BE2C (cell line): ENCODE measurements around the gene VAV2.
A peak's percentile ranks its signal among the peaks of the same experiment; 100 is the strongest.

Source experiments
- DNase-seq: peaks from one replicate; pipeline ENCODE4 v3.0.0-alpha.2; 2020
- H3K27me3 ChIP-seq: fragments of 250-450 bp; sonication (Bioruptor Pico); 2 replicates; pipeline ENCODE4 v1.5.1; 2020; ENCODE audit warnings: mild to moderate bottlenecking
- H3K36me3 ChIP-seq: fragments of 250-450 bp; sonication (Bioruptor Pico); 2 replicates; pipeline ENCODE4 v1.5.1; 2020; ENCODE audit warnings: mild to moderate bottlenecking
- H3K4me1 ChIP-seq: fragments of 250-450 bp; sonication (Bioruptor Pico); 2 replicates; pipeline ENCODE4 v1.5.1; 2020
- H3K4me3 ChIP-seq: 2 replicates; pipeline ENCODE4 v1.5.1; 2011; ENCODE audit warnings: low read depth, low read length
- H3K9me3 ChIP-seq: fragments of 250-450 bp; sonication (Bioruptor Pico); 2 replicates; pipeline ENCODE4 v1.5.1; 2020
- CTCF ChIP-seq: IDR thresholded peaks from 2 replicates; pipeline ENCODE4 v1.5.1; 2012; ENCODE audit warnings: mild to moderate bottlenecking, low read depth, low read length

The VAV2 gene

GRCh38 chr9:134032456-134033222, 40.5 kb upstream of the VAV2 start:
- peak; percentile 8 for DNase-seq
- H3K4me1 ChIP-seq: no peaks in the 10 kb centered on the region
- peaks cover 64% of the 10 kb centered on the region for H3K36me3 ChIP-seq
- no peak for TF ChIP-seq CTCF
- no peak overlapping the region for H3K4me3 ChIP-seq
- H3K9me3 ChIP-seq: no peaks in the 10 kb centered on the region
- H3K27me3 ChIP-seq: no peaks in the 10 kb centered on the region

- no peak for TF ChIP-seq CTCF
- no peaks in the 10 kb centered on the region for H3K27me3 ChIP-seq
- H3K4me1 ChIP-seq: no peaks in the 10 kb centered on the region
- no peak overlapping the region for H3K4me3 ChIP-seq
- no peaks in the 10 kb centered on the region for H3K9me3 ChIP-seq
- H3K36me3 ChIP-seq: peaks cover 56% of the 10 kb centered on the region
- no peak for DNase-seq
These were observed 39.7 kb upstream of the VAV2 start for GRCh38 chr9:134031783-134032182.

GRCh38 chr9:134030821-134031470, 38.8 kb upstream of the VAV2 start:
- Histone ChIP-seq H3K36me3 (peaks cover 51% of the 10 kb centered on the region), H3K27me3 (no peaks in the 10 kb centered on the region)
- DNase-seq: no peak

GRCh38 chr9:134029248-134030226, 37.4 kb upstream of the VAV2 start:
- Histone ChIP-seq H3K36me3 (peaks cover 37% of the 10 kb centered on the region), H3K4me3 (no peak overlapping the region), H3K9me3 (no peaks in the 10 kb centered on the region), H3K4me1 (no peaks in the 10 kb centered on the region), H3K27me3 (no peaks in the 10 kb centered on the region)
- no peak for TF ChIP-seq CTCF
- DNase-seq: no peak

More at GRCh38 chr9:134030821-134031470, 38.8 kb upstream of the VAV2 start:
- H3K4me1 ChIP-seq: no peaks in the 10 kb centered on the region
- H3K9me3 ChIP-seq: no peaks in the 10 kb centered on the region
- TF ChIP-seq CTCF: no peak
- no peak overlapping the region for H3K4me3 ChIP-seq

- Histone ChIP-seq H3K27me3 (no peaks in the 10 kb centered on the region), H3K4me3 (no peak overlapping the region), H3K9me3 (no peaks in the 10 kb centered on the region), H3K4me1 (no peaks in the 10 kb centered on the region), H3K36me3 (peaks cover 29% of the 10 kb centered on the region)
- TF ChIP-seq CTCF: no peak
- DNase-seq: no peak
These were observed 36.6 kb upstream of the VAV2 start for GRCh38 chr9:134028575-134029247.
